HFF-Myc (cell line): Measurements from ENCODE around the gene TRPM2.

Source experiments
- DNase-seq: peaks from one replicate; pipeline ENCODE4 v3.0.0-alpha.2; 2011; ENCODE audit warnings: low read depth; ENCODE audit errors: extremely low read depth
- H3K4me3 ChIP-seq: replicated peaks from 2 replicates; pipeline ENCODE4 v1.5.1; 2011; ENCODE audit warnings: low read depth, mild to moderate bottlenecking, control low read depth, low read length
- CTCF ChIP-seq: IDR thresholded peaks from 2 replicates; pipeline ENCODE4 v1.5.1; 2012; ENCODE audit warnings: mild to moderate bottlenecking, low read depth, low read length, control low read depth; ENCODE audit errors: missing control alignments

Gene TRPM2

GRCh38 chr21:44381874-44382273, 28.5 kb downstream of the TRPM2 start:
- no peak overlapping the region for H3K4me3 ChIP-seq
- TF ChIP-seq CTCF: no peak
- DNase-seq: no peak

- no peak for DNase-seq
- TF ChIP-seq CTCF: no peak
- H3K4me3 ChIP-seq: no peak overlapping the region
Observed at GRCh38 chr21:44382536-44382935, 29.1 kb downstream of the TRPM2 start.

- TF ChIP-seq CTCF: no peak
- no peak overlapping the region for H3K4me3 ChIP-seq
- DNase-seq: no peak
Observed at GRCh38 chr21:44383216-44383615, 29.8 kb downstream of the TRPM2 start.

GRCh38 chr21:44384968-44385367, 31.5 kb downstream of the TRPM2 start:
- DNase-seq: no peak
- H3K4me3 ChIP-seq: no peak overlapping the region
- no peak for TF ChIP-seq CTCF

DNA sequence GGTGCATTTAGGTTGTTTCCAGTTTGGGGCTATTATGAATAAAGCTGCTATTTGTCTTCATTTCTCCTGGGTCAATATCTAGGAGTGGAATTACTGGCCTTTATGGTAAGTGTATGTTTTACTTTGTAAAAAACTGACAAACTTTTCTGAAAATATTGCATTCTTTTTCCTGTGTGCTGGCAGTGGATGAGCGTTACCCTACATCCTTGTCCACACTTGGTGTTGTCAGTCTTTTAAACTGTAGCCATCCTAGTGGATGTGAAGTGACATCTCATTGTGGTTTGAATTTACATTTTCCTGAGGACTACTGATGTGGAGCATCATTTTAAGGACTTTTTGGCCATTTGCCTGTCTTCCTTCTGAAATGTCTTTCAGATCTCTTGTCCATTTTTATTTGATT, 35.9 kb downstream of the TRPM2 start:
- DNase-seq: no peak
- no peak for TF ChIP-seq CTCF
- no peak overlapping the region for H3K4me3 ChIP-seq

GRCh38 chr21:44390886-44391285, 37.5 kb downstream of the TRPM2 start:
- DNase-seq: no peak
- TF ChIP-seq CTCF: no peak

GRCh38 chr21:44391345-44392091, 38.1 kb downstream of the TRPM2 start:
- H3K4me3 ChIP-seq: no peak overlapping the region
- TF ChIP-seq CTCF: no peak
- no peak for DNase-seq

More at GRCh38 chr21:44390886-44391285, 37.5 kb downstream of the TRPM2 start:
- H3K4me3 ChIP-seq: no peak overlapping the region
